IMR-90 (cell line): Measurements from ENCODE around the gene SGPL1. TPM values are rescaled to one million over a fixed set of nuclear protein-coding genes. Genes with fewer than 3 reads are reported as not detected.

Experiments used
- ATAC-seq: fragments of 200-7000 bp; cut with Tn5 transposase; 2 replicates; pipeline ENCODE4 v1.9.1; 2020; ENCODE audit warnings: low read depth, mild to moderate bottlenecking, moderate library complexity
- BruUV-seq: library from RNA; stranded (reverse); fragments of 400-500 nt; replicated peaks from 2 replicates; lab custom pipeline; 2021; lab: Mats Ljungman, UMichigan
- CTCF ChIA-PET: fragments of 300-600 bp; formaldehyde crosslinking; extraction: SDS; loops from one replicate; lab custom pipeline; 2021; ENCODE audit warnings: antibody characterized with exemption; lab: Yijun Ruan, JAX
- POLR2A ChIA-PET: fragments of 300-600 bp; sonication (Branson Sonifier 250); formaldehyde crosslinking; loops from one replicate; lab custom pipeline; 2022; ENCODE audit warnings: antibody characterized with exemption; ENCODE audit not compliant: unreplicated experiment; lab: Charles Lee
- DNase-seq: peaks from one replicate; pipeline ENCODE4 v3.0.0; 2013
- H2AFZ ChIP-seq: replicated peaks from 2 replicates; pipeline ENCODE3; 2013; ENCODE audit warnings: low read length, mild to moderate bottlenecking; ENCODE audit not compliant: poor library complexity
- H2AK5ac ChIP-seq: 2 replicates; pipeline ENCODE4 v1.6.1; 2013; ENCODE audit warnings: low read depth, low read length, inconsistent platforms
- H2AK9ac ChIP-seq: replicated peaks from 2 replicates; pipeline ENCODE3; 2013; ENCODE audit warnings: mild to moderate bottlenecking, low read depth, low read length, moderate library complexity; ENCODE audit not compliant: poor library complexity
- H2BK120ac ChIP-seq: 2 replicates; pipeline ENCODE4 v1.6.1; 2013; ENCODE audit warnings: low read depth, low read length, inconsistent platforms
- H2BK15ac ChIP-seq: 3 replicates; pipeline ENCODE4 v1.6.1; 2013; ENCODE audit warnings: low read depth, low read length, inconsistent platforms
- H2BK20ac ChIP-seq: 2 replicates; pipeline ENCODE4 v1.6.1; 2013; ENCODE audit warnings: low read depth, mild to moderate bottlenecking, inconsistent platforms, low read length, moderate library complexity
- H2BK5ac ChIP-seq: 2 replicates; pipeline ENCODE4 v1.6.1; 2013; ENCODE audit warnings: mild to moderate bottlenecking, low read depth, low read length, inconsistent platforms; ENCODE audit not compliant: poor library complexity, severe bottlenecking
- H3K14ac ChIP-seq: replicated peaks from 2 replicates; pipeline ENCODE4 v1.6.1; 2013; ENCODE audit warnings: low read depth, low read length, inconsistent platforms
- H3K18ac ChIP-seq: 2 replicates; pipeline ENCODE4 v1.6.1; 2013; ENCODE audit warnings: low read depth, low read length, control low read depth
- H3K23ac ChIP-seq: 2 replicates; pipeline ENCODE4 v1.6.1; 2013; ENCODE audit warnings: low read depth, low read length, inconsistent platforms
- H3K27ac ChIP-seq: 2 replicates; pipeline ENCODE4 v1.5.1; 2013; ENCODE audit warnings: mild to moderate bottlenecking, control low read depth, low read length; ENCODE audit not compliant: insufficient read depth
- H3K27me3 ChIP-seq: 2 replicates; pipeline ENCODE4 v1.6.1; 2013; ENCODE audit warnings: low read length; ENCODE audit not compliant: control insufficient read depth, insufficient read depth
- H3K36me3 ChIP-seq: 2 replicates; pipeline ENCODE4 v1.6.1; 2013; ENCODE audit warnings: low read length, mixed read lengths; ENCODE audit not compliant: control insufficient read depth, insufficient read depth
- H3K4ac ChIP-seq: 2 replicates; pipeline ENCODE4 v1.6.1; 2013; ENCODE audit warnings: low read depth, low read length, inconsistent platforms
- H3K4me1 ChIP-seq: 2 replicates; pipeline ENCODE4 v1.6.1; 2013; ENCODE audit warnings: low read length, mixed read lengths; ENCODE audit not compliant: control insufficient read depth, insufficient read depth
- H3K4me2 ChIP-seq: 2 replicates; pipeline ENCODE4 v1.6.1; 2013; ENCODE audit warnings: low read depth, mild to moderate bottlenecking, control low read depth, low read length, moderate library complexity
- H3K4me3 ChIP-seq: 2 replicates; pipeline ENCODE4 v1.5.1; 2013; ENCODE audit warnings: low read depth, mild to moderate bottlenecking, control low read depth, low read length, moderate library complexity; ENCODE audit not compliant: insufficient read depth
- H3K56ac ChIP-seq: 2 replicates; pipeline ENCODE4 v1.6.1; 2013; ENCODE audit warnings: low read length, inconsistent platforms; ENCODE audit not compliant: insufficient read depth; ENCODE audit errors: extremely low read depth
- H3K79me1 ChIP-seq, 2 experiments: 2 replicates each; pipeline ENCODE4 v1.6.1; 2013; ENCODE audit warnings: low read length in 2 of 2, inconsistent platforms in 1 of 2, low read depth in 1 of 2
- H3K9ac ChIP-seq: 2 replicates; pipeline ENCODE4 v1.6.1; 2013; ENCODE audit warnings: low read depth, low read length, control low read depth
- H3K9me1 ChIP-seq: 2 replicates; pipeline ENCODE4 v1.6.1; 2013; ENCODE audit warnings: low read length, inconsistent platforms; ENCODE audit not compliant: insufficient read depth
- H3K9me3 ChIP-seq: 2 replicates; pipeline ENCODE4 v1.6.1; 2013; ENCODE audit warnings: low read length; ENCODE audit not compliant: control insufficient read depth, insufficient read depth
- H4K20me1 ChIP-seq: 2 replicates; pipeline ENCODE4 v1.6.1; 2013; ENCODE audit warnings: low read length, inconsistent platforms; ENCODE audit not compliant: insufficient read depth
- H4K5ac ChIP-seq: 2 replicates; pipeline ENCODE4 v1.6.1; 2013; ENCODE audit warnings: mild to moderate bottlenecking, low read depth, low read length, control low read depth
- H4K8ac ChIP-seq, 2 experiments: 2 replicates each; pipeline ENCODE4 v1.6.1; 2013; ENCODE audit warnings: low read depth in 2 of 2, low read length in 2 of 2, control low read depth in 1 of 2, inconsistent platforms in 1 of 2
- H4K91ac ChIP-seq: 2 replicates; pipeline ENCODE4 v1.6.1; 2013; ENCODE audit warnings: low read depth, low read length, inconsistent platforms; ENCODE audit not compliant: insufficient read depth
- BHLHE40 ChIP-seq: fragments of 150-350 bp; IDR thresholded peaks from 2 replicates; pipeline ENCODE4 v1.6.1; 2016; ENCODE audit warnings: mild to moderate bottlenecking, low read depth, low read length
- CEBPB ChIP-seq: IDR thresholded peaks from 2 replicates; pipeline ENCODE4 v1.6.1; 2012; ENCODE audit warnings: low read depth, low read length, improper control_type of control experiment
- CHD1 ChIP-seq: IDR thresholded peaks from 2 replicates; pipeline ENCODE4 v1.6.1; 2012; ENCODE audit warnings: low read depth, low read length, improper control_type of control experiment
- FOS ChIP-seq: fragments of 150-350 bp; IDR thresholded peaks from 2 replicates; pipeline ENCODE4 v1.6.1; 2016; ENCODE audit warnings: low read depth, low read length
- MAZ ChIP-seq: IDR thresholded peaks from 2 replicates; pipeline ENCODE4 v1.6.1; 2012; ENCODE audit warnings: low read depth, mild to moderate bottlenecking, low read length, improper control_type of control experiment, moderate library complexity, borderline replicate concordance
- RCOR1 ChIP-seq: IDR thresholded peaks from 2 replicates; pipeline ENCODE4 v1.6.1; 2012; ENCODE audit warnings: mild to moderate bottlenecking, low read length, improper control_type of control experiment; ENCODE audit not compliant: insufficient replicate concordance
- RFX5 ChIP-seq: IDR thresholded peaks from 2 replicates; pipeline ENCODE4 v1.8.0; 2012; ENCODE audit warnings: low read depth, mild to moderate bottlenecking, low read length, moderate library complexity
- SMC3 ChIP-seq: fragments of 150-350 bp; IDR thresholded peaks from 2 replicates; pipeline ENCODE4 v1.6.1; 2016; ENCODE audit warnings: low read depth, mild to moderate bottlenecking, antibody characterized with exemption, low read length, moderate library complexity
- WGBS, 2 experiments: methylation state at CpG; one replicate each; pipeline versions ENCODE4 v1.1.5 to v1.1.7; 2013; ENCODE audit warnings: missing lambda C conversion rate in 2 of 2; ENCODE audit not compliant: insufficient read length in 1 of 2; ENCODE audit errors: extremely low coverage in 2 of 2; 5-methylcytosine and 5-hydroxymethylcytosine counted together
- dilution Hi-C: fragments of 300-500 bp; cut with HindIII; formaldehyde crosslinking; loops from one replicate; pipeline ENCODE4 v1.14.3; 2018; ENCODE audit warnings: low sequenced_read_pairs; ENCODE audit not compliant: unreplicated experiment
- in situ Hi-C: fragments of 300-500 bp; cut with MboI; formaldehyde crosslinking; loops from 3 replicates; pipeline ENCODE4 v1.14.3; 2019; ENCODE audit warnings: low sequenced_read_pairs, inconsistent platforms, mixed read lengths
- intact Hi-C: fragments of 100-400 bp; cut with micrococcal nuclease; formaldehyde crosslinking; loops from 2 replicates; pipeline ENCODE4 v1.10.0; 2022
- polyA plus RNA-seq, 3 experiments: library from polyadenylated mRNA; depleted of rRNA; stranded (reverse); fragments of >200 nt; gene quantifications; 2 replicates each; pipeline ENCODE4 v1.2.3, GENCODE V29; 2012; ENCODE audit warnings: low replicate concordance in 1 of 3
- total RNA-seq: library from RNA; depleted of rRNA; stranded (reverse); fragments of >200 nt; gene quantifications from 2 replicates; pipeline ENCODE4 v1.2.3, GENCODE V29; 2012
- TF ChIP-seq, protein P1 (sequence below): fragments of 150-350 bp; IDR thresholded peaks from 2 replicates; pipeline ENCODE4 v1.6.1; 2016; ENCODE audit warnings: low read depth, mild to moderate bottlenecking, low read length, moderate library complexity, borderline replicate concordance
- TF ChIP-seq, protein P2 (sequence below): conservative IDR thresholded peaks from 2 replicates; pipeline ENCODE4 v1.5.1; 2012; ENCODE audit warnings: mild to moderate bottlenecking, low read depth, low read length, improper control_type of control experiment

Gene SGPL1
- total and polyA plus RNA-seq, 2 of the 4 experiments (the other 2 are of a cell fraction), result 12.2 to 26.7 TPM

DNA sequence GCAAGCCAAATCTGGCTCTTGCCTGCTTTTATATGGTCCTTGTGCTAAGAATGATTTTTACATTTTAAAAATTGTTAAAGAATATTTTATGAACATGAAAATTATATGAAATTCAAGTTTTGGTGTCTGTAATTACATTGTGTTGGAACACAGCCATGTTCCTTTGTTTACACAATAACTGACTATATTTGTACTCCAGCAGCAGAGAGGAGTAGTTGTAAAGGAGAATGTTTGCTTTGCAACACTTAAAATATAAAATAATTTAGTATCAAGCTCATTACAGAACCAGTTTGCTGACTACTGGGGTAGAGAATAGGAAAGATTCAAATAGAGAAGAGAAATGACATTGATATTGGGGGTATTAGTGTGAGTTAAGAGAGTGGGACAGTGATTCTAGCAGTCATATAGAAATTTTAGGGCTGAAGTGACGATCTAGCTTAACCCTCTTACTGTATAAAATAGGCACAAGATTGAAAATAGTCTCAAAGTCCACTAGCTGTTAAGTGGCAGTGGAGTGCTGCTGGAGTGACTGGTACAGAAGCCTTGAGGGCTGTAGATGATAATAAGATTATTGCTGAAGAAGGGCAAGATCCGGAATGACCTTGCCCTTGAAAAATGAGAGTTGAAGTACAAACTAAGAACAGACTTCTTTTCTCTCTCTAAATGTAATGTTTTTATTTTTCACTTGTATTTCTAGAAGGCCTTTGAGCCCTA is 28.2 kb downstream of the SGPL1 start:
- dilution Hi-C loops, result no loop called here
- H3K4ac ChIP-seq, result no peak overlapping the region
- H3K79me1 ChIP-seq, result peaks cover 32 to 53% of the 10 kb centered on the region in 2 experiments
- H4K91ac ChIP-seq, result no peak overlapping the region
- H3K27me3 ChIP-seq, result no peaks in the 10 kb centered on the region
- ChIA-PET CTCF (no interaction called here), POLR2A (no interaction called here)
- H2BK15ac ChIP-seq, result no peak overlapping the region
- H4K5ac ChIP-seq, result no peak overlapping the region
- no peak overlapping the region for H2AFZ ChIP-seq
- no peak overlapping the region for H3K18ac ChIP-seq
- in situ Hi-C loops, result no loop called here
- H3K14ac ChIP-seq, result no peak overlapping the region
- no peak overlapping the region for H3K4me2 ChIP-seq
- H2BK120ac ChIP-seq, result no peak overlapping the region
- no peak overlapping the region for H2AK9ac ChIP-seq
- no peak overlapping the region for H3K56ac ChIP-seq
- no peak overlapping the region for H3K9ac ChIP-seq
- peaks cover 5% of the 10 kb centered on the region for H3K36me3 ChIP-seq
- no peak overlapping the region for H3K27ac ChIP-seq
- H3K23ac ChIP-seq, result no peak overlapping the region
- TF ChIP-seq MAZ (no peak), FOS (no peak), RCOR1 (no peak), SMC3 (no peak), BHLHE40 (no peak), CHD1 (no peak), CEBPB (no peak), RFX5 (no peak)
- TF ChIP-seq, protein P1, sequence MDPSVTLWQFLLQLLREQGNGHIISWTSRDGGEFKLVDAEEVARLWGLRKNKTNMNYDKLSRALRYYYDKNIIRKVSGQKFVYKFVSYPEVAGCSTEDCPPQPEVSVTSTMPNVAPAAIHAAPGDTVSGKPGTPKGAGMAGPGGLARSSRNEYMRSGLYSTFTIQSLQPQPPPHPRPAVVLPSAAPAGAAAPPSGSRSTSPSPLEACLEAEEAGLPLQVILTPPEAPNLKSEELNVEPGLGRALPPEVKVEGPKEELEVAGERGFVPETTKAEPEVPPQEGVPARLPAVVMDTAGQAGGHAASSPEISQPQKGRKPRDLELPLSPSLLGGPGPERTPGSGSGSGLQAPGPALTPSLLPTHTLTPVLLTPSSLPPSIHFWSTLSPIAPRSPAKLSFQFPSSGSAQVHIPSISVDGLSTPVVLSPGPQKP, result no peak
- TF ChIP-seq, protein P2, sequence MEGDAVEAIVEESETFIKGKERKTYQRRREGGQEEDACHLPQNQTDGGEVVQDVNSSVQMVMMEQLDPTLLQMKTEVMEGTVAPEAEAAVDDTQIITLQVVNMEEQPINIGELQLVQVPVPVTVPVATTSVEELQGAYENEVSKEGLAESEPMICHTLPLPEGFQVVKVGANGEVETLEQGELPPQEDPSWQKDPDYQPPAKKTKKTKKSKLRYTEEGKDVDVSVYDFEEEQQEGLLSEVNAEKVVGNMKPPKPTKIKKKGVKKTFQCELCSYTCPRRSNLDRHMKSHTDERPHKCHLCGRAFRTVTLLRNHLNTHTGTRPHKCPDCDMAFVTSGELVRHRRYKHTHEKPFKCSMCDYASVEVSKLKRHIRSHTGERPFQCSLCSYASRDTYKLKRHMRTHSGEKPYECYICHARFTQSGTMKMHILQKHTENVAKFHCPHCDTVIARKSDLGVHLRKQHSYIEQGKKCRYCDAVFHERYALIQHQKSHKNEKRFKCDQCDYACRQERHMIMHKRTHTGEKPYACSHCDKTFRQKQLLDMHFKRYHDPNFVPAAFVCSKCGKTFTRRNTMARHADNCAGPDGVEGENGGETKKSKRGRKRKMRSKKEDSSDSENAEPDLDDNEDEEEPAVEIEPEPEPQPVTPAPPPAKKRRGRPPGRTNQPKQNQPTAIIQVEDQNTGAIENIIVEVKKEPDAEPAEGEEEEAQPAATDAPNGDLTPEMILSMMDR, result no peak
- H3K9me1 ChIP-seq, result peaks cover 3% of the 10 kb centered on the region; the same call in 1 of the 2 replicates
- no peaks in the 10 kb centered on the region for H4K20me1 ChIP-seq
- DNase-seq, result no peak
- H2BK5ac ChIP-seq, result no peak overlapping the region
- H2AK5ac ChIP-seq, result no peak overlapping the region
- no CpG with 5 or more reads among the region's 2 CpGs for WGBS, 2 experiments
- H3K4me1 ChIP-seq, result peaks cover 11% of the 10 kb centered on the region
- H2BK20ac ChIP-seq, result no peak overlapping the region
- no TSS peak for BruUV-seq
- intact Hi-C loops, result no loop called here
- no peak overlapping the region for H4K8ac ChIP-seq
- no peak for ATAC-seq
- no peak overlapping the region for H3K4me3 ChIP-seq
- H3K9me3 ChIP-seq, result no peaks in the 10 kb centered on the region
